AG09309 (cell line): Measurements from ENCODE around the gene ZNF79.

Source experiments
- DNase-seq: peaks from one replicate; pipeline ENCODE4 v3.0.0-alpha.2; 2010; ENCODE audit warnings: low read depth
- H3K4me3 ChIP-seq: 2 replicates; pipeline ENCODE4 v1.5.1; 2011; ENCODE audit warnings: mild to moderate bottlenecking, low read depth, low read length, moderate library complexity; ENCODE audit not compliant: control insufficient read depth
- CTCF ChIP-seq: IDR thresholded peaks from 2 replicates; pipeline ENCODE4 v1.5.1; 2011; ENCODE audit warnings: mild to moderate bottlenecking, low read depth, low read length, inconsistent platforms; ENCODE audit not compliant: insufficient read depth, control insufficient read depth; ENCODE audit errors: missing control alignments

The ZNF79 gene

GRCh38 chr9:127479507-127480081 is 55.4 kb downstream of the ZNF79 start:
- TF ChIP-seq CTCF: no peak
- DNase-seq: no peak
- no peak overlapping the region for H3K4me3 ChIP-seq

DNA sequence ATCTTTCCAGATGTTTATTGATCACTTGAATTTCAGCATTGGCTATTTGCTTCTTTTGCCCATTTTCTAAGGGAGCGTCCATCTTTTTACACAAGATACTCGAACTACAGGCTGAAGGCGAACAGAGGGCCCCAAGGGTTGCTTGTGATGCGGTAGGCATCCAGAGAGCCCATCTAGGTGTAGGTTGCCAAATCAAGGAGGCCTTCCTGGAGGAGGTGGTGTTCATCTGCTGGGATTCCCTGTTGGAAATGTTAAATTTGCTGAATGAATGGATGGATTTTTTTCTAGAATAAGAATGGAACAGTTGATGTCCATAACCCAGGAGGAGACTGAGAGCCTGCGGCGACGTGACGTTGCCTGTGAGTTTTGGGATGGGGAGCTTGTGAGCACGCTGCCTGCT is 58.5 kb downstream of the ZNF79 start:
- no peak overlapping the region for H3K4me3 ChIP-seq
- TF ChIP-seq CTCF: no peak
- no peak for DNase-seq

DNA sequence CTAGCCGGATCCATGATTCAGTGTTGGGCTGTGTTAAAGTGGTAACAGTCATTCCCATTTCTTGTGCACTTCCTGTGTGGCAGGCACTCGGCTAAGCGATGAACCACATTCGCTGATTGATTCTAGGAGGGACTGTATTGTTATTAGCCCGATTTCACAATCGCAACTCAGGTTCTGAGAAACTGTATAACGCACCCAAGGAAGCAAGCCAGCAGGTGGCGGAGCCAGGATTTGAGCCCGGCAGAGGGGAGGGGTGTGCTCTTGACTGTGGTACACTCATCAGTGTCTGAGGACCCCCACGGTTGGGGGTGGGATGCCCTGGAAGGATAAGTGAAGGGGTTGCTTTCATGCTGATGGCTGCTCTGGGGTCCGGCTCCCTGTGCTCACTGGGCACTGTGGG is 61.8 kb downstream of the ZNF79 start:
- H3K4me3 ChIP-seq: no peak overlapping the region
- TF ChIP-seq CTCF: no peak
- no peak for DNase-seq

DNA sequence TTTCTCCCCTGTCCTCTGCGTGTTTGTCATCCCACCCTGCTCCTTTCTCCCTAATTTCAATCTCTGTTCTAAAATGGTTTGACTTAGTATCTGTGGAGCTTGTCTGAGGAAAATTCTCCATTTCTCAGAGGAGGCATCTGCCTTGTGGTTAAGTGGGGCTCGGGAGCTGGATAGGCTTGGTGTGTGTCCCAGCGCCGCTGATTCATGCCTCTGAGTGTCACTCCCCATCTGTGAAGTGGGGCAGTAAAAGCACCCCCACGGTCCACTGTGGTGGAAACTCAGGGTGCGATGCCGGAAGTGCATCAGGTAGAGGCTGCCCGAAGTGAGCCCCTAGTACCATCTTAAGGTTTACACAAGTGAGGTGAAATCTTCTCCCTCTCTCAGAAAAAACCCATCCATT is 64.8 kb downstream of the ZNF79 start:
- no peak overlapping the region for H3K4me3 ChIP-seq
- TF ChIP-seq CTCF: no peak
- DNase-seq: no peak

DNA sequence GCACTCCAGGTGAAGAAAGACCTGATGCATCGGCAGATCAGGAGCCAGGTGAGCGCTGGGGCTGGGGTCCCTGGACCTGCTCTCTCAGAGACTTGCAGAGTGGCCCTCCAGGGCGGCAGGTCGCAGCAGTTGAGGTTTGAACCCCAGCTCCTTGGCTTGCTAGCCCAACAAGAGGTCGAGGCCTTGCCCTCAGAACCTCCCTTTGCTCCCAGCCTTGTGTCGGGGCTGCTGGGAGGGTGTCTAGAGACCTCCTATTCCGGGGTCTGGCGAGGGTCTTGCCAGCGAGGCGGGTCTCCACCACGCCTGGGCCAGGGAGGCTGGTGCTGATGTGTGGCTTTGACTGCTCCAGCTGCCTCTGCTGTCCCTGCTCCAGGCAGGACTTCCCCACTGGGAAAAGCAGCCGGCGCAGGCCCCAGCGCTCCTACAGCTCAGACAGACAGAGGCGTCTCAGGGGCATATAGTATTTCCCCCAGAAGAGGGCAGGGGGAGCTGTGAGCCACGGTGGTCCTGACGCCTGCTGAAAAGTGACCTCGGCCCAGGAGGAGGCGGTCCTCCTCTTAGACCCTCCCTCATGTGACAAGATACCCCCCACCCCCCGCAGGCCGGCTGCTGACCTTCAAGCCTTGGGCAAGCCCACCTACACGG is 65.4 kb downstream of the ZNF79 start:
- no peak overlapping the region for H3K4me3 ChIP-seq
- no peak for TF ChIP-seq CTCF
- no peak for DNase-seq

- no peak overlapping the region for H3K4me3 ChIP-seq
- TF ChIP-seq CTCF: no peak
- no peak for DNase-seq
Measured at GRCh38 chr9:127490535-127491230, 66.5 kb downstream of the ZNF79 start.
